ENCODE measurements around the gene KCNK16.

KCNK16 gene

DNA sequence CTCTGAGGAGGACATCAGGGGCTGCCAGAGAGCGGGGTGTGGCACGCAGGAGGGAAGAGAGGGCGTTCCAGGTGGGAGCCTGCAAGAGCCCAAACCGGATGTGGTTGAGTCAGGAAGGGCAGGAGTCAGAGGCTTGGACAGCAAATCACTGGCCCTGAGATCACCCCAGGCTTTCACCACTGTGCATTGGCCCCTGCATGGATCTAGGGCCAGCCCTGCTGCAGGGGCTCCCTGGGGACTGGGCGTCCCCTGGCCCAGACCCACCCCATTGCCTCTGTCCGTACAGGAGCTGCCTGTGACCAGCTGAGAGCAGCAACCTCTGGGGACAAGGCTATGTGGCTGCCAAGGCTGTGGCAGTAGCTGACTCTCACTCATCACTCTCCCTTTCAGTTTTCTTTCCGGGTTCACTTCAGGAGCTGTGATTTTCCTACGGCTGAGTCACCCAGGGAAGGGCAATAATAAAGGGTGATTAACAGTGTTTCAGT is 42.2 kb downstream of the KCNK16 start:
- FAIRE-seq (no peak), DNase-seq (ENCODE audit: low spot score) (peak; percentile 14)

DNA sequence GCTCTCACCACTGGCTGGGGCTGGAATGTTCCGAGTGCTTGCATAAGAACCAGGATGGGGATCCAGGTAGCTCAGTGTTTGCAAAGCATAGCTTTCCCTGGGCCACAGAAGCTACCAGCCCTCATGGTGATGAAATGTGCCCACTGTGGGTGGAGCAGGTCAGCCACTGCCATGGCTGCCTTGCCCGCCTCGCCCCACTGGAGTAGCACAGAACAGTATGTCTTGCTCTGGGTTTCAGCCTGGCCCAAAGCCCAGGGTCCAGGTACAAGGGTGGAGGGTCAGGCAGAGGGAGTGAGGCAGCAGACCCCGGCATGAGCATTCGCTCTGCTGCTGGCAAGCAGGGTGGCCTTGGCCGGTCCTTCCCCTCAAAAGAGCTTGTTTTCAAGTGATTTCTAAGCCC is 43.0 kb downstream of the KCNK16 start:
- DNase-seq (ENCODE audit: low spot score) (no peak), FAIRE-seq (no peak)

DNA sequence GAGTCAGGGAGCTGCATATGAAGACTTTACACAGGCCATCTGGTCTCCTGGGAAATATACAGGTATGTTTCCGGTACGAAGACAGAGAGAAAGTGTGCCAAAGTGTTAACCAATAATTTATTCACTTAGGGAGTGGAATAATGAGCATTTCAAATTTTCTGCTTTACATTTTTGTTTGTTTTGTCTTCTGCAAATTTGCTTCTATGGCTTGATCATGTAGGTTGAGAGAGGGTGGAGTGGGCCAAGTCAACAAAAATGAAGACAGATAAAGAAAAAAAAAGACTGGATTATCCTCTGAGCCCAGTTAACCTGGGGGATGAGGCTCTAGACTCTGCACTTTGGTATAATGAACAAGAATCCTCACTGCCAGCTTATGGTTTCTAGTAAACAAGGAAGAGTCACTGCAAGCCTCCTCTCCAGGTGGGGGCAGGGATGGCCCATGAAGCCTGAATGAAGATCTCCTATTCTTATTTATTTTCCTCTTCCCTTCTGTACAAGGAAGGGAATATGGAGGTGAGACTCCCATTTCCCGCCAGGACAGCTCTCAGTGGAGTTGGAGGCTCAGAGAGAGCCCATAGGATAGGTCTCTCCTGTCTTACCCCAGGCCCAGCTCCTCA is 46.0 kb downstream of the KCNK16 start:
- DNase-seq (ENCODE audit: low spot score) (no peak), FAIRE-seq (no peak)

DNA sequence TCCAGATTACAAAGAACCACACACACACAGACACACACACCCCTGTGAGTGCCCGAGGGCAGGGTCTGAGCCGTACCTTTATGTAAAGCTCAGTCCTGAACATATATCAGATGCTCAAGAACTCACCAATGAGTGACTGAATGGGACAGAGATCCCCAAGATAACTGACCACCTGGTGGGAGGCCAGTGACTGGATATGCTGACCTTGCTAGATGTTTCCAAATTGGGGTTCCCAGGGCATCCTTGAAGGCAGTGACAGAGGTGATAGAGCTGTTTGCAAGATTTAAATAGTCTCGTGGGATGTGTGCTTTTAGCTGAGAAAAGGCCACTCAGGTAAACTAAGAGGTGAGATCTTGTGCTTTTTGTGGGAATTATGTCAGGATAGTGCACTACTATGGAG is 47.6 kb downstream of the KCNK16 start:
- no peak for DNase-seq (ENCODE audit: low spot score)
- FAIRE-seq = no peak

GRCh38 chr6:39274471-39274870 is 48.0 kb downstream of the KCNK16 start:
- FAIRE-seq (no peak), DNase-seq (ENCODE audit: low spot score) (no peak)

- no peak for DNase-seq (ENCODE audit: low spot score)
- no peak for FAIRE-seq
Measured at GRCh38 chr6:39273406-39273821, 49.1 kb downstream of the KCNK16 start.

DNA sequence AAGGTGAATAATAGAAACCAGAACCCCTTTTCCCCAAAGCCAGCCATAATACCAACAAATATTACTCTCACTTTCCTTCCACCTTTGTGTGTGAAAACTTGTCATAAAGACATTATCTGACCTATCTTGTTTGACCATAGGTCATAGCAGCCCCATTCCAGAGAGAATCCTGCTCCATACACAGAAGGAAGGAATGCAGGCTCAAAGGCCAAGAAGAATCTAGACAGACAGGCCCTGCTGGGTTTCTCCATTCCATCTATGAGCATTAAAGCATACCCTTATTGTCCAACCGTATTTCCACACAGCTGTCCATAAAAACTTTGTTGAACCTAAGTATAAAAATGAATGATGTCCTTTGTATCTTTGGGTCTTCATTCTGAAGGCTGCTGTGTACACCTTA is 52.5 kb downstream of the KCNK16 start:
- no peak for DNase-seq (ENCODE audit: low spot score)
- no peak for FAIRE-seq

DNA sequence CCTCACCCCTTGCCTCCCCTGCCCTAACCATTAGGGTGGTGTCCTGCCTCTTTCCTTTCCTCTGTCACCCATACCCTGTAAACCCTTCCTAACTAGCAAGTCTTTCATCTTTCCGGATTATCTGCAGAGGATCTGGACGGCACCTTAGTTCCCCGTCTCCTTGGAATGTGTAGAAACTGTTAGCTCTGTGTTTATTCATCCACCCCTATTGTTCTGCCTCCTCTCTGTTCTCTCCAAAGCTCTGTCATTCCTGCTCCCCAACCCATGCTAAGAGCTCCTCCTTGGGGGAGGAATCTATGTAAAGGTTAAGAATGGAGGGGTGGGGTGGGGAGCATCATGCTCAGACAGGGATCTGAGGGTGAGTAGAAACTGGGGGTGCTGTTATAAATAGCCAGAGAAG is 53.8 kb downstream of the KCNK16 start:
- DNase-seq (ENCODE audit: low spot score) (no peak), FAIRE-seq (no peak)

DNA sequence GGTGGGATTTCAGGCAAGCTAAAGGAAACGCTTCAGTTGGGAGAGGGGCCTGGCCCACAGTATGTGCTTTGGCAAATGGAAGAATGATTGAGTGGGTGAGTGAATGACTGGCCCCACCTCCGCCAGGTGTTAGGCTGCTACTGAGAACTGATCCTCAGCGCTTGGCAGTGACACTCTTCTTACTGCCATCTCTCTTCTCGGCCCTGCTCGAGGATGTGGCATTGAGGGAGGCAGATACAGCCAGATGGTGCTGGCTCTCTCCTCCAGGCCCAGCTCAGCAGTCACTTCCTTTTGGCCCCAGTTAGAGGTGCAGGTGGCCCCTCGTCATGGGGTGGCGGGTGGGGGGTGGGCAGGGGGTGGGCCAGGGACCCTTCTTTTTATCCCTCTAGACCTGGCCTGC is 54.3 kb downstream of the KCNK16 start:
- FAIRE-seq = no peak
- DNase-seq (ENCODE audit: low spot score) = no peak

DNA sequence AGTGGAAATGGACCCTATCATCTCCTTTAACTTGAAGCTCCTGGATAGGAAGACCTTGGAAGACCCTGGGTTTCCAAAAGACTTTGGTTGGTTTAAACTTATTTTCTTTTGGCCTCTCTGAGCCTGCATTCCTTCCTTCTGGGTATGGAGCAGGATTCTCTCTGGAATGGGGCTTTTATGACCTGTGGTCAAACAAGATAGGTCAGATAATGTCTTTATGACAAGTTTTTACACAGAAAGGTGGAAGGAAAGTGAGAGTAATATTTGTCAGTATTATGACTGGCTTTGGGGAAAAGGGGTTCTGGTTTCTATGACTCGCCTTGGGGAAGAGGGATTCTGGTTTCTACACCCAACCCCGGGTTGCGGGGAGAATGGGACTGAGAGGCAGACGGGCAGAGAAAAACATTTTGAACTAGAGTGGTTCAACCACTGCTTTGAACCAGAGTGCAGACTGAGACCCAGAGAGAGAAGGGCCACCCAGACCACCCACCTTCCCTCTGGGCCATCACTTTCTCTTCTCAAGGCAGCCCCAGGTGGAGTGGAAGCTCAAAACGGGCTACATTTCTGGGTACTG is 55.6 kb downstream of the KCNK16 start:
- DNase-seq (ENCODE audit: low spot score) (no peak), FAIRE-seq (no peak)

DNA sequence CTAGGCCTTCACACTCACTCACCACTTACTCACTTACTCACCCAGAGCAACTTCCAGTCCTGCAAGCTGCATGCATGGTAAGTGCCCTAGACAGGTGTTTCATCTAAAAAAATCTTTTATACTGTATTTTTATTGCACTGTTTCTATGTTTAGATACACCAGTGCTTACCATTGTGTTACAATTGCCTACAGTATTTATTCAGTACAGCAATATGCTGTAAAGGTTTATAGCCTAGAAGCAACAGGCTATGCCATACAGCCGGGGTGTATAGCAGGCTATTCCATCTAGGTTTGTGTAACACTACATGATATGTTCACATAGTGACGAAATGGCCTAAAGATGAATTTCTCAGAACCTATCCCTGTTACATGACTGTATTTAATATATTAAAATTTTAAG is 56.1 kb downstream of the KCNK16 start:
- DNase-seq (ENCODE audit: low spot score) (no peak), FAIRE-seq (no peak)
